ENCODE measurements around the gene ZDHHC9.
"Not testable (repeated sequence)": the region's sequence is repeated elsewhere in the genome, so short reads cannot be mapped to it uniquely, and the experiment has no call there.

Gene ZDHHC9

GRCh38 chrX:129872524-129872923, 28.8 kb upstream of the ZDHHC9 start:
- TF ChIP-seq EZH2phosphoT487 (IDR thresholded peaks at IDR 0.05; ENCODE audit: low read depth) (no peak), CTCF (IDR thresholded peaks at IDR 0.05; ENCODE audit: low read depth, low read length) (no peak)
- H2AFZ ChIP-seq (ENCODE audit: low read depth, low read length) = no peak overlapping the region
- no peaks in the 10 kb centered on the region for H3K27me3 ChIP-seq (ENCODE audit: low read depth, low read length)
- H3K9ac ChIP-seq (ENCODE audit: low read length) = no peak overlapping the region
- H4K20me1 ChIP-seq (ENCODE audit: insufficient read depth, low read length) = no peaks in the 10 kb centered on the region
- no peaks in the 10 kb centered on the region for H3K79me2 ChIP-seq (ENCODE audit: low read length)
- no peaks in the 10 kb centered on the region for H3K4me1 ChIP-seq (ENCODE audit: low read length)
- H3K4me2 ChIP-seq (ENCODE audit: low read length) = no peak overlapping the region
- H3K9me3 ChIP-seq (ENCODE audit: insufficient read depth, low read length) = no peaks in the 10 kb centered on the region
- H3K27ac ChIP-seq (ENCODE audit: low read length) = no peak overlapping the region
- no peak overlapping the region for H3K4me3 ChIP-seq (ENCODE audit: low read length)
- H3K36me3 ChIP-seq (replicated peaks; ENCODE audit: low read depth, low read length) = no peaks in the 10 kb centered on the region

GRCh38 chrX:129866321-129866720, 22.6 kb upstream of the ZDHHC9 start:
- not testable (repeated sequence) for H3K27me3 ChIP-seq (ENCODE audit: low read depth, low read length); H3K27ac ChIP-seq (ENCODE audit: low read length); H2AFZ ChIP-seq (ENCODE audit: low read depth, low read length); H3K4me1 ChIP-seq (ENCODE audit: low read length); H3K4me2 ChIP-seq (ENCODE audit: low read length); H3K36me3 ChIP-seq (replicated peaks; ENCODE audit: low read depth, low read length); H3K9ac ChIP-seq (ENCODE audit: low read length); H3K4me3 ChIP-seq (ENCODE audit: low read length); H3K9me3 ChIP-seq (ENCODE audit: insufficient read depth, low read length); H3K79me2 ChIP-seq (ENCODE audit: low read length); H4K20me1 ChIP-seq (ENCODE audit: insufficient read depth, low read length)

- not testable (repeated sequence) for H3K9me3 ChIP-seq (ENCODE audit: insufficient read depth, low read length); H3K9ac ChIP-seq (ENCODE audit: low read length); H3K27me3 ChIP-seq (ENCODE audit: low read depth, low read length); H4K20me1 ChIP-seq (ENCODE audit: insufficient read depth, low read length); H3K27ac ChIP-seq (ENCODE audit: low read length); H2AFZ ChIP-seq (ENCODE audit: low read depth, low read length); H3K4me3 ChIP-seq (ENCODE audit: low read length); H3K4me2 ChIP-seq (ENCODE audit: low read length); H3K4me1 ChIP-seq (ENCODE audit: low read length); H3K79me2 ChIP-seq (ENCODE audit: low read length); H3K36me3 ChIP-seq (replicated peaks; ENCODE audit: low read depth, low read length)
Measured at GRCh38 chrX:129859134-129859533, 15.4 kb upstream of the ZDHHC9 start.

GRCh38 chrX:129851825-129852224, 8.1 kb upstream of the ZDHHC9 start:
- not testable (repeated sequence) for H3K4me1 ChIP-seq (ENCODE audit: low read length); H3K27ac ChIP-seq (ENCODE audit: low read length); H3K27me3 ChIP-seq (ENCODE audit: low read depth, low read length); H3K36me3 ChIP-seq (replicated peaks; ENCODE audit: low read depth, low read length); H3K9me3 ChIP-seq (ENCODE audit: insufficient read depth, low read length); H3K79me2 ChIP-seq (ENCODE audit: low read length); H2AFZ ChIP-seq (ENCODE audit: low read depth, low read length); H3K9ac ChIP-seq (ENCODE audit: low read length); H4K20me1 ChIP-seq (ENCODE audit: insufficient read depth, low read length); H3K4me2 ChIP-seq (ENCODE audit: low read length); H3K4me3 ChIP-seq (ENCODE audit: low read length)

GRCh38 chrX:129846716-129847115, 3.0 kb upstream of the ZDHHC9 start:
- H3K27me3 ChIP-seq (ENCODE audit: low read depth, low read length) = 0 out of 2 replicates have a peak, but pooled peaks cover 5% of the 10 kb centered on the region
- no peak overlapping the region for H2AFZ ChIP-seq (ENCODE audit: low read depth, low read length)
- no peaks in the 10 kb centered on the region for H3K36me3 ChIP-seq (replicated peaks; ENCODE audit: low read depth, low read length)
- H3K4me2 ChIP-seq (ENCODE audit: low read length) = no peak overlapping the region
- no peak overlapping the region for H3K4me3 ChIP-seq (ENCODE audit: low read length)
- H3K9me3 ChIP-seq (ENCODE audit: insufficient read depth, low read length) = no peaks in the 10 kb centered on the region
- no peaks in the 10 kb centered on the region for H4K20me1 ChIP-seq (ENCODE audit: insufficient read depth, low read length)
- H3K79me2 ChIP-seq (ENCODE audit: low read length) = peaks cover 7% of the 10 kb centered on the region; the same call in 1 of the 2 replicates
- no peak overlapping the region for H3K9ac ChIP-seq (ENCODE audit: low read length)
- peaks cover 10% of the 10 kb centered on the region for H3K4me1 ChIP-seq (ENCODE audit: low read length)
- no peak overlapping the region for H3K27ac ChIP-seq (ENCODE audit: low read length)
- TF ChIP-seq CTCF (IDR thresholded peaks at IDR 0.05; ENCODE audit: low read depth, low read length) (no peak), EZH2phosphoT487 (IDR thresholded peaks at IDR 0.05; ENCODE audit: low read depth) (no peak)

Data from OCI-LY3 (cell line).